B cell (primary cell): ENCODE measurements around the gene LRIF1. TPM values are rescaled to one million over a fixed set of nuclear protein-coding genes. Genes with fewer than 3 reads are reported as not detected.

Source experiments
- ATAC-seq: fragments of 200-7000 bp; cut with Tn5 transposase; one replicate; pipeline ENCODE4 v1.10.0; 2021; ENCODE audit warnings: low read depth, mild to moderate bottlenecking, moderate number of reproducible peaks, moderate library complexity
- CTCF ChIA-PET: fragments of 350-600 bp; sonication (Branson Sonifier 250); formaldehyde crosslinking; loops from one replicate; lab custom pipeline; 2021; ENCODE audit warnings: antibody characterized with exemption, inconsistent platforms; lab: Charles Lee
- POLR2A ChIA-PET: fragments of 350-600 bp; sonication (Branson Sonifier 250); formaldehyde crosslinking; loops from one replicate; lab custom pipeline; 2021; ENCODE audit warnings: antibody characterized with exemption; lab: Charles Lee
- DNase-seq: peaks from one replicate; pipeline ENCODE4 v3.0.0; 2013
- H2AFZ ChIP-seq: 2 replicates; pipeline ENCODE4 v1.6.1; 2012; ENCODE audit warnings: mild to moderate bottlenecking, low read depth, low read length; ENCODE audit not compliant: insufficient read depth, poor library complexity, severe bottlenecking
- H3K27ac ChIP-seq, 2 donors: 1 replicate in 1 of 2; 2 replicates in 1 of 2; pipeline ENCODE4 v1.5.1; 2012 to 2013; ENCODE audit warnings: low read length in 2 of 2, mild to moderate bottlenecking in 2 of 2, moderate library complexity in 1 of 2
- H3K27me3 ChIP-seq, 4 experiments: fragments of 200-600 bp in 1 of 4; sonication (generic) in 1 of 4; replicated peaks in 1 of 4; 1 replicate in 2 of 4; 2 replicates in 2 of 4; pipeline versions ENCODE4 v1.6.1 to v1.7.0; 2013 to 2016; ENCODE audit warnings: low read length in 3 of 4, mild to moderate bottlenecking in 2 of 4, mixed read lengths in 1 of 4, moderate library complexity in 1 of 4; ENCODE audit not compliant: insufficient read depth in 4 of 4, control insufficient read depth in 3 of 4; ENCODE audit errors: control extremely low read depth in 1 of 4
- H3K36me3 ChIP-seq, 2 experiments: replicated peaks in 1 of 2; 1 replicate in 1 of 2; 2 replicates in 1 of 2; pipeline versions ENCODE4 v1.6.1 to v1.7.1; 2013; ENCODE audit warnings: low read length in 1 of 2; ENCODE audit not compliant: insufficient read depth in 2 of 2, control insufficient read depth in 1 of 2; ENCODE audit errors: control extremely low read depth in 1 of 2, extremely low read depth in 1 of 2
- H3K4me1 ChIP-seq, 2 donors: fragments of 200-600 bp in 1 of 2; sonication (generic) in 1 of 2; 1 replicate in 1 of 2; 2 replicates in 1 of 2; pipeline versions ENCODE4 v1.5.1 to v1.6.1; 2013 to 2017; ENCODE audit warnings: low read length in 2 of 2; ENCODE audit not compliant: control insufficient read depth in 2 of 2, insufficient read depth in 2 of 2
- H3K4me2 ChIP-seq: replicated peaks from 2 replicates; pipeline ENCODE3; 2012; ENCODE audit warnings: mild to moderate bottlenecking, low read depth, low read length; ENCODE audit not compliant: poor library complexity, severe bottlenecking
- H3K4me3 ChIP-seq, 5 experiments: fragments of 200-600 bp in 1 of 5; sonication (generic) in 1 of 5; 1 replicate in 3 of 5; 2 replicates in 2 of 5; pipeline versions ENCODE4 v1.5.1 to v1.7.0; 2011 to 2016; ENCODE audit warnings: low read length in 4 of 5, mild to moderate bottlenecking in 4 of 5, low read depth in 2 of 5, control low read depth in 1 of 5, moderate library complexity in 1 of 5; ENCODE audit not compliant: insufficient read depth in 1 of 5; ENCODE audit errors: control extremely low read depth in 1 of 5, extremely low read depth in 1 of 5
- H3K79me2 ChIP-seq: fragments of 200-600 bp; sonication (generic); one replicate; pipeline ENCODE4 v1.6.0; 2016; ENCODE audit warnings: low read length; ENCODE audit not compliant: control insufficient read depth, insufficient read depth
- H3K9ac ChIP-seq: fragments of 200-600 bp; sonication (generic); 2 replicates; pipeline ENCODE4 v1.6.1; 2017; ENCODE audit warnings: mild to moderate bottlenecking, low read length, moderate library complexity
- H3K9me3 ChIP-seq, 3 donors: one replicate each; pipeline versions ENCODE4 v1.6.1 to v1.7.1; 2013; ENCODE audit warnings: low read length in 2 of 3; ENCODE audit not compliant: control insufficient read depth in 2 of 3, insufficient read depth in 1 of 3; ENCODE audit errors: control extremely low read depth in 1 of 3
- H4K20me1 ChIP-seq: 2 replicates; pipeline ENCODE4 v1.6.0; 2012; ENCODE audit warnings: mild to moderate bottlenecking, low read length; ENCODE audit not compliant: insufficient read depth, control insufficient read depth, poor library complexity, severe bottlenecking
- H3K27ac Mint-ChIP-seq: one replicate; pipeline ENCODE4 v1.8.0; 2021; ENCODE audit warnings: mixed read lengths
- H3K27me3 Mint-ChIP-seq: one replicate; pipeline ENCODE4 v1.8.0; 2021; ENCODE audit warnings: mixed read lengths
- H3K4me1 Mint-ChIP-seq: one replicate; pipeline ENCODE4 v1.8.0; 2021; ENCODE audit warnings: mixed read lengths
- H3K4me3 Mint-ChIP-seq: one replicate; pipeline ENCODE4 v1.8.0; 2021; ENCODE audit warnings: mixed read lengths
- H3K9me3 Mint-ChIP-seq: one replicate; pipeline ENCODE4 v1.8.0; 2022; ENCODE audit warnings: mixed read lengths; ENCODE audit not compliant: insufficient read depth
- CTCF ChIP-seq: fragments of 200-600 bp; IDR thresholded peaks from one replicate; pipeline ENCODE4 v1.8.0; 2022; ENCODE audit warnings: antibody characterized with exemption, mild to moderate bottlenecking
- EZH2 ChIP-seq: IDR thresholded peaks from 2 replicates; pipeline ENCODE4 v1.6.1; 2012; ENCODE audit warnings: borderline replicate concordance, low read depth, mild to moderate bottlenecking, moderate library complexity, low read length; ENCODE audit not compliant: insufficient read depth, poor library complexity, severe bottlenecking
- WGBS: methylation state at CpG from one replicate; pipeline ENCODE4 v1.1.5; 2013; ENCODE audit warnings: missing lambda C conversion rate; ENCODE audit not compliant: insufficient coverage; 5-methylcytosine and 5-hydroxymethylcytosine counted together
- intact Hi-C: fragments of 100-400 bp; cut with micrococcal nuclease; formaldehyde crosslinking; loops from one replicate; pipeline ENCODE4 v1.10.0; 2022
- polyA plus RNA-seq: library from polyadenylated mRNA; depleted of rRNA; stranded (reverse); fragments of >200 nt; gene quantifications from 2 replicates; pipeline ENCODE4 v1.2.3, GENCODE V29; 2012
- total RNA-seq, 2 donors: library from RNA; stranded (reverse); fragments of 120-200 nt in 1 of 2; gene quantifications; 1 replicate in 1 of 2; 2 replicates in 1 of 2; pipeline versions ENCODE4 v1.2.3 to v1.2.4, GENCODE V29; 2013 to 2022

The LRIF1 gene
- total and polyA plus RNA-seq, 2 donors (not counting 1 experiment from before 2014, with no cell fraction given) = 5.3 to 26.5 TPM

DNA sequence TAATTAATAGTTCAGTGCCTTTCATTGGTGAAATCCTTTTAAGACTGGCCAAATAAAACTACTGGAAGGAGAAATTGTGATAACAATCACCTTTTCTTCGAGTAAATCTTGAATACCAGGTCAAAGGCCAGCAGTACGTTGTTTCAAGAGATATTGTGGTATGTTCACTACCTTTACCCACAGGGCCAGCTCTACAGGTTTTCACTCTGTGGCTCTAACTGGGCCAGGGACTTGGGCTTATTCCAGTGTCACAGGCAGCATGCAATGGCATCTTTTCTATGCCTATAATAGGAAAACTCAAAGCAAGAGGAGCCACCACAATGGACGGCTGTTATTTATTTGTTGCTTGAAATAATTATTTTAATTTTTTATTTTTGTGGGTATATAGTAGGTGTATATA lies 26.8 kb upstream of the LRIF1 start:
- POLR2A ChIA-PET = no interaction called here

GRCh38 chr1:110986407-110986891 lies 22.7 kb upstream of the LRIF1 start:
- CTCF ChIA-PET = interaction anchor here (0.6 kb wide), 1 partner anchor 247 kb away, joined by 3 read pairs; no protein-coding TSS in a partner anchor
- H3K4me3 Mint-ChIP-seq = no peak overlapping the region
- H3K4me3 ChIP-seq = no peak overlapping the region
- H3K36me3 ChIP-seq = no peaks in the 10 kb centered on the region
- TF ChIP-seq EZH2 (no peak), CTCF (no peak)
- no peaks in the 10 kb centered on the region for H4K20me1 ChIP-seq
- peaks cover 15% of the 10 kb centered on the region for H3K9me3 Mint-ChIP-seq
- POLR2A ChIA-PET = no interaction called here
- DNase-seq (no peak), ATAC-seq (no peak)
- H3K4me2 ChIP-seq = no peak overlapping the region
- H3K79me2 ChIP-seq = no peaks in the 10 kb centered on the region
- H2AFZ ChIP-seq = no peak overlapping the region
- H3K27me3 ChIP-seq = peaks cover 0 to 10% (median 4%) of the 10 kb centered on the region in 4 experiments
- H3K4me1 ChIP-seq = peaks cover 0 to 8% of the 10 kb centered on the region in 2 donors
- peaks cover 2 to 15% (median 9%) of the 10 kb centered on the region in 3 donors for H3K9me3 ChIP-seq
- H3K9ac ChIP-seq = no peak overlapping the region
- peaks cover 7% of the 10 kb centered on the region for H3K4me1 Mint-ChIP-seq
- H3K27ac Mint-ChIP-seq = no peak overlapping the region
- H3K27ac ChIP-seq = no peak overlapping the region
- H3K27me3 Mint-ChIP-seq = peaks cover 25% of the 10 kb centered on the region
- intact Hi-C loops = no loop called here

More for the DNA sequence above, 26.8 kb upstream of the LRIF1 start:
- Histone ChIP-seq H2AFZ (no peak overlapping the region), H3K36me3 (no peaks in the 10 kb centered on the region), H3K4me3 (no peak overlapping the region), H3K9me3 (peaks cover 2 to 9% (median 7%) of the 10 kb centered on the region in 3 donors), H4K20me1 (no peaks in the 10 kb centered on the region), H3K79me2 (no peaks in the 10 kb centered on the region), H3K27ac (no peak overlapping the region), H3K4me2 (no peak overlapping the region), H3K4me1 (no peaks in the 10 kb centered on the region), H3K27me3 (peaks cover 0 to 2% (median 0%) of the 10 kb centered on the region in 4 experiments), H3K9ac (no peak overlapping the region)
- H3K9me3 Mint-ChIP-seq = peaks cover 4% of the 10 kb centered on the region
- WGBS = no CpG with 5 or more reads among the region's 3 CpGs
- DNase-seq (no peak), ATAC-seq (no peak)
- H3K27ac Mint-ChIP-seq = no peak overlapping the region
- peaks cover 2% of the 10 kb centered on the region for H3K4me1 Mint-ChIP-seq
- peaks cover 2% of the 10 kb centered on the region for H3K27me3 Mint-ChIP-seq
- CTCF ChIA-PET = no interaction called here
- H3K4me3 Mint-ChIP-seq = no peak overlapping the region
- intact Hi-C loops = no loop called here
- TF ChIP-seq EZH2 (no peak), CTCF (no peak)
